ENCODE results near the gene ROCK1. TPM values are rescaled to one million over a fixed set of nuclear protein-coding genes. Genes with fewer than 3 reads are reported as not detected.

Gene ROCK1
- total and polyA plus RNA-seq, 2 donors (not counting 3 experiments of a cell fraction or from before 2014, with no cell fraction given) = 5.3 to 53.0 TPM

GRCh38 chr18:21063011-21063410 lies 48.6 kb downstream of the ROCK1 start:
- H3K4me1 ChIP-seq (ENCODE audit: control insufficient read depth, extremely low read depth, insufficient read depth, low read length) = no peaks in the 10 kb centered on the region
- intact Hi-C loops (cut with micrococcal nuclease) = no loop called here
- no peak overlapping the region for H3K9ac ChIP-seq (replicated peaks; ENCODE audit: extremely low read depth, insufficient read depth, low read length)
- BruUV-seq (replicated peaks) = no TSS peak
- peaks cover 43% of the 10 kb centered on the region for H3K79me2 ChIP-seq (ENCODE audit: control insufficient read depth, insufficient read depth, low read length)
- no peaks in the 10 kb centered on the region for H3K36me3 ChIP-seq (ENCODE audit: control insufficient read depth in 2 of 2, extremely low read depth in 1 of 2, insufficient read depth in 2 of 2, low read length in 2 of 2)
- H2AFZ ChIP-seq (ENCODE audit: low read depth, low read length) = no peak overlapping the region
- H4K20me1 ChIP-seq (replicated peaks; ENCODE audit: control insufficient read depth, extremely low read depth, insufficient read depth, low read length) = peaks cover 10% of the 10 kb centered on the region
- H3K27me3 ChIP-seq (ENCODE audit: control insufficient read depth in 2 of 2, insufficient read depth in 2 of 2, low read length in 2 of 2) = no peaks in the 10 kb centered on the region
- H3K9me1 ChIP-seq (replicated peaks; ENCODE audit: control insufficient read depth, extremely low read depth, insufficient read depth, low read length) = no peaks in the 10 kb centered on the region
- POLR2A ChIA-PET = no interaction called here
- no peak overlapping the region for H3K27ac ChIP-seq (ENCODE audit: insufficient read depth, low read depth, low read length)
- TF ChIP-seq, protein P1, sequence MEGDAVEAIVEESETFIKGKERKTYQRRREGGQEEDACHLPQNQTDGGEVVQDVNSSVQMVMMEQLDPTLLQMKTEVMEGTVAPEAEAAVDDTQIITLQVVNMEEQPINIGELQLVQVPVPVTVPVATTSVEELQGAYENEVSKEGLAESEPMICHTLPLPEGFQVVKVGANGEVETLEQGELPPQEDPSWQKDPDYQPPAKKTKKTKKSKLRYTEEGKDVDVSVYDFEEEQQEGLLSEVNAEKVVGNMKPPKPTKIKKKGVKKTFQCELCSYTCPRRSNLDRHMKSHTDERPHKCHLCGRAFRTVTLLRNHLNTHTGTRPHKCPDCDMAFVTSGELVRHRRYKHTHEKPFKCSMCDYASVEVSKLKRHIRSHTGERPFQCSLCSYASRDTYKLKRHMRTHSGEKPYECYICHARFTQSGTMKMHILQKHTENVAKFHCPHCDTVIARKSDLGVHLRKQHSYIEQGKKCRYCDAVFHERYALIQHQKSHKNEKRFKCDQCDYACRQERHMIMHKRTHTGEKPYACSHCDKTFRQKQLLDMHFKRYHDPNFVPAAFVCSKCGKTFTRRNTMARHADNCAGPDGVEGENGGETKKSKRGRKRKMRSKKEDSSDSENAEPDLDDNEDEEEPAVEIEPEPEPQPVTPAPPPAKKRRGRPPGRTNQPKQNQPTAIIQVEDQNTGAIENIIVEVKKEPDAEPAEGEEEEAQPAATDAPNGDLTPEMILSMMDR (IDR thresholded peaks at IDR 0.05; ENCODE audit: extremely low read depth in 1 of 2, insufficient read depth in 1 of 2, low read depth in 1 of 2, low read length in 2 of 2) = no peak
- no peak for TF ChIP-seq MYC (IDR thresholded peaks at IDR 0.05; ENCODE audit: low read depth, low read length)
- no peak for TF ChIP-seq FOS (IDR thresholded peaks at IDR 0.05; ENCODE audit: borderline replicate concordance, insufficient read depth, low read length)
- no peak for TF ChIP-seq EZH2 (IDR thresholded peaks at IDR 0.05; ENCODE audit: borderline replicate concordance, low read depth, low read length, severe bottlenecking)
- no peak for TF ChIP-seq POLR2AphosphoS5 (IDR thresholded peaks at IDR 0.05; ENCODE audit: insufficient read depth, low read depth, low read length)
- no peak for TF ChIP-seq POLR2A (IDR thresholded peaks at IDR 0.05; ENCODE audit: low read depth, low read length)
- TF ChIP-seq, protein P2, sequence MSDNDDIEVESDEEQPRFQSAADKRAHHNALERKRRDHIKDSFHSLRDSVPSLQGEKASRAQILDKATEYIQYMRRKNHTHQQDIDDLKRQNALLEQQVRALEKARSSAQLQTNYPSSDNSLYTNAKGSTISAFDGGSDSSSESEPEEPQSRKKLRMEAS (IDR thresholded peaks at IDR 0.05; ENCODE audit: insufficient read depth, insufficient read length) = no peak
- TF ChIP-seq GATA2 (IDR thresholded peaks at IDR 0.05; ENCODE audit: insufficient read depth, insufficient read length, low read depth, low read length) = no peak
- no peak for TF ChIP-seq JUN (IDR thresholded peaks at IDR 0.05; ENCODE audit: borderline replicate concordance, insufficient read depth, insufficient read length, low read depth)
- H3K4me2 ChIP-seq (ENCODE audit: insufficient read depth, low read length) = no peak overlapping the region
- no peak for FAIRE-seq
- dilution Hi-C loops (cut with MboI; ENCODE audit: extremely low pct_ligation_motif_present, low sequenced_read_pairs) = no loop called here
- CTCF ChIA-PET = interaction anchor here (1.0 to 1.9 kb wide), 3 partner anchors 9 to 26 kb away, joined by 3 to 7 read pairs (median 4); no protein-coding TSS in a partner anchor
- no peaks in the 10 kb centered on the region for H3K9me3 ChIP-seq (replicated peaks; ENCODE audit: control insufficient read depth, insufficient read depth, low read length)
- H3K4me3 ChIP-seq (replicated peaks in 1 of 3; ENCODE audit: insufficient read depth in 1 of 3, low read depth in 1 of 3, low read length in 3 of 3) = no peak overlapping the region
- no peak for DNase-seq (ENCODE audit: low read depth, low spot score)
